Endothelial cell (in vitro differentiated cells): ENCODE data around the gene NTM. TPM values are rescaled to one million over a fixed set of nuclear protein-coding genes. Genes with fewer than 3 reads are reported as not detected.

ENCODE experiments used
- DNase-seq: peaks from one replicate; pipeline ENCODE4 v3.0.0; 2021; ENCODE audit warnings: low spot score
- H3K27ac Mint-ChIP-seq: one replicate; pipeline ENCODE4 v1.8.0; 2021; ENCODE audit warnings: mixed read lengths, inconsistent platforms; ENCODE audit not compliant: unreplicated experiment
- H3K27me3 Mint-ChIP-seq: one replicate; pipeline ENCODE4 v1.8.0; 2021; ENCODE audit warnings: mild to moderate bottlenecking, moderate library complexity, mixed read lengths, inconsistent platforms; ENCODE audit not compliant: unreplicated experiment
- H3K36me3 Mint-ChIP-seq: one replicate; pipeline ENCODE4 v1.8.0; 2021; ENCODE audit warnings: mild to moderate bottlenecking, low read depth, mixed read lengths, inconsistent platforms; ENCODE audit not compliant: unreplicated experiment
- H3K4me1 Mint-ChIP-seq: one replicate; pipeline ENCODE4 v1.8.0; 2021; ENCODE audit warnings: mild to moderate bottlenecking, mixed read lengths, inconsistent platforms; ENCODE audit not compliant: unreplicated experiment
- H3K4me3 Mint-ChIP-seq: one replicate; pipeline ENCODE4 v1.8.0; 2021; ENCODE audit warnings: mild to moderate bottlenecking, mixed read lengths, inconsistent platforms; ENCODE audit not compliant: unreplicated experiment
- H3K9me3 Mint-ChIP-seq: one replicate; pipeline ENCODE4 v1.8.0; 2021; ENCODE audit warnings: mixed read lengths, inconsistent platforms; ENCODE audit not compliant: unreplicated experiment
- total RNA-seq: library from RNA; stranded (reverse); fragmentation: NEBNext Ultra II Directional; extraction: Animal tissue kit (Norgen Biotek cat#: 25700); gene quantifications from one replicate; pipeline ENCODE4 v1.2.1, GENCODE V29; 2021; ENCODE audit not compliant: unreplicated experiment
- TF ChIP-seq, protein P1 (sequence below): fragments of 200-600 bp; sonication (generic); IDR thresholded peaks from one replicate; pipeline ENCODE4 v1.5.0; 2021; ENCODE audit warnings: antibody characterized with exemption; ENCODE audit not compliant: unreplicated experiment

Gene NTM
- total RNA-seq, 1 donor from 2014 or later, result 3.6 TPM

- Mint-ChIP-seq H3K9me3 (no peaks in the 10 kb centered on the region), H3K4me3 (no peak overlapping the region), H3K27ac (no peak overlapping the region), H3K4me1 (no peaks in the 10 kb centered on the region), H3K27me3 (peaks cover 10% of the 10 kb centered on the region), H3K36me3 (peaks cover 3% of the 10 kb centered on the region)
- DNase-seq, result no peak
- TF ChIP-seq, protein P1, sequence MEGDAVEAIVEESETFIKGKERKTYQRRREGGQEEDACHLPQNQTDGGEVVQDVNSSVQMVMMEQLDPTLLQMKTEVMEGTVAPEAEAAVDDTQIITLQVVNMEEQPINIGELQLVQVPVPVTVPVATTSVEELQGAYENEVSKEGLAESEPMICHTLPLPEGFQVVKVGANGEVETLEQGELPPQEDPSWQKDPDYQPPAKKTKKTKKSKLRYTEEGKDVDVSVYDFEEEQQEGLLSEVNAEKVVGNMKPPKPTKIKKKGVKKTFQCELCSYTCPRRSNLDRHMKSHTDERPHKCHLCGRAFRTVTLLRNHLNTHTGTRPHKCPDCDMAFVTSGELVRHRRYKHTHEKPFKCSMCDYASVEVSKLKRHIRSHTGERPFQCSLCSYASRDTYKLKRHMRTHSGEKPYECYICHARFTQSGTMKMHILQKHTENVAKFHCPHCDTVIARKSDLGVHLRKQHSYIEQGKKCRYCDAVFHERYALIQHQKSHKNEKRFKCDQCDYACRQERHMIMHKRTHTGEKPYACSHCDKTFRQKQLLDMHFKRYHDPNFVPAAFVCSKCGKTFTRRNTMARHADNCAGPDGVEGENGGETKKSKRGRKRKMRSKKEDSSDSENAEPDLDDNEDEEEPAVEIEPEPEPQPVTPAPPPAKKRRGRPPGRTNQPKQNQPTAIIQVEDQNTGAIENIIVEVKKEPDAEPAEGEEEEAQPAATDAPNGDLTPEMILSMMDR, result no peak
Measured at GRCh38 chr11:131687291-131688047, 317.1 kb downstream of the NTM start.

- Mint-ChIP-seq H3K27me3 (peaks cover 9% of the 10 kb centered on the region), H3K4me1 (no peaks in the 10 kb centered on the region), H3K9me3 (no peaks in the 10 kb centered on the region), H3K4me3 (no peak overlapping the region), H3K27ac (no peak overlapping the region), H3K36me3 (peaks cover 3% of the 10 kb centered on the region)
- TF ChIP-seq, protein P1, result peak; percentile 86
- DNase-seq, result peak; percentile 84
Measured at GRCh38 chr11:131688048-131688693, 317.8 kb downstream of the NTM start.

DNA sequence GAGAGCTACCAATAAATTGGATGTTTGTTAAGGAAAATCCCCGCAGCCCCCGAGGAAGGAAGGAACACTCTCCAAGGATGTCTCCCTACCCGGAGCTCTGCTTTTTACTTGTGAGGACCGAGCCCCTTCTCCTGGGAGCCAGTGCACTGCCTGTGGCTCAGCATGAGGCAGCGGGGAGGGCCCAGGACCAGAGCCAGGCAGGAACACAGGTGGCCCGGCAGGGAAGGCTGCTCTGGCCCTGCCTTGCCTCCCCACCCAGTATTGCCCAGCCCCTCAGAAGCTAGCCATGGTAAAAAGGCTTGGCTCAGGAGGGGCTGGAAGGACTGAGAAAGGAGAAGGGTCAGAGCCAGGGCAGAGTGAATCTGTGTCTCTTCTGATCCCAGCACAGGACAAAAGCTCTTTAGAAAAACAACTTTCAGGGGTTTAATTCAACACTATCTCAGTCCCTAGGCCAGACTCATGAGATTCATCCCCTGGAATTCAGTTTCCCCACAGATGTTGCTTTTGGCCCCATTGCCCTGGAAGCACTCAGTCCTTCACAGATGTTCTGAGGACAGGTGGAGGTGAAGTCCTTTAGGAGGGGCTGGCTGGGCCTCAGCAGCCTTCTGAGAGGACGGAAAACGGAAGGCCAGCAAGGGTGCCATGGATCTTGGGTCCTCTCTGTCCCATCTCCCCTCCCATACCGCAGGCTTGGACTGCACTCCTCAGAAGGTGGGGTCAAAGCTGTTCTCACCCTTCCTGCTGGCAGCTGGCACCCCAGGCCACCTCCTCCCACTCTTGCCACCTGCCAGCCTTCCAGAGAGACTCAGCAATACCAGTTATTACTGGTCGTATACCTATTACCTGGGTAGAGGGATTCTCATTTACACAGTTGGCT, 318.9 kb downstream of the NTM start:
- TF ChIP-seq, protein P1, result no peak
- H3K4me1 Mint-ChIP-seq, result peaks cover 2% of the 10 kb centered on the region
- H3K27ac Mint-ChIP-seq, result no peak overlapping the region
- no peak for DNase-seq
- peaks cover 8% of the 10 kb centered on the region for H3K27me3 Mint-ChIP-seq
- H3K9me3 Mint-ChIP-seq, result no peaks in the 10 kb centered on the region
- H3K36me3 Mint-ChIP-seq, result peaks cover 3% of the 10 kb centered on the region
- H3K4me3 Mint-ChIP-seq, result no peak overlapping the region

- Mint-ChIP-seq H3K4me1 (peaks cover 6% of the 10 kb centered on the region), H3K36me3 (peaks cover 3% of the 10 kb centered on the region), H3K4me3 (no peak overlapping the region), H3K27me3 (peaks cover 9% of the 10 kb centered on the region), H3K27ac (no peak overlapping the region), H3K9me3 (no peaks in the 10 kb centered on the region)
- DNase-seq, result no peak
- TF ChIP-seq, protein P1, result no peak
Measured at GRCh38 chr11:131690362-131690761, 319.9 kb downstream of the NTM start.
